Uterus (tissue), 4 donors: ENCODE results near the gene HPSE2. TPM values are rescaled to one million over a fixed set of nuclear protein-coding genes. Genes with fewer than 3 reads are reported as not detected.

ENCODE experiments used
- DNase-seq, 2 donors: peaks; one replicate each; pipeline ENCODE4 v3.0.0-alpha.2; 2019 to 2020
- H3K27ac ChIP-seq, 2 donors: fragments of 200-600 bp; sonication (generic); 1 replicate in 1 of 2; 2 replicates in 1 of 2; pipeline ENCODE4 v1.5.1; 2016 to 2018
- H3K27me3 ChIP-seq, 2 donors: fragments of 200-600 bp; sonication (generic); one replicate each; pipeline ENCODE4 v1.5.1; 2018 to 2019; ENCODE audit warnings: control low read depth in 1 of 2
- H3K36me3 ChIP-seq, 2 donors: fragments of 200-600 bp; sonication (generic); one replicate each; pipeline ENCODE4 v1.5.1; 2019; ENCODE audit warnings: control low read depth in 1 of 2
- H3K4me1 ChIP-seq, 2 donors: fragments of 200-600 bp; sonication (generic); one replicate each; pipeline ENCODE4 v1.5.1; 2018 to 2019; ENCODE audit warnings: control low read depth in 1 of 2
- H3K4me3 ChIP-seq, 2 donors: fragments of 200-600 bp; sonication (generic); 1 replicate in 1 of 2; 2 replicates in 1 of 2; pipeline ENCODE4 v1.5.1; 2018 to 2019; ENCODE audit warnings: mild to moderate bottlenecking in 1 of 2
- H3K9me3 ChIP-seq, 2 donors: fragments of 200-600 bp; sonication (generic); one replicate each; pipeline ENCODE4 v1.5.1; 2019; ENCODE audit warnings: control low read depth in 1 of 2
- POLR2A ChIP-seq, 2 donors: fragments of 450-650 bp; IDR thresholded peaks; one replicate each; pipeline ENCODE4 v1.6.1; 2016; ENCODE audit warnings: antibody characterized with exemption in 2 of 2, mild to moderate bottlenecking in 1 of 2, moderate library complexity in 1 of 2
- intact Hi-C: fragments of 100-400 bp; cut with DNase I; formaldehyde crosslinking; loops from one replicate; pipeline ENCODE4 v1.15.1; 2023; ENCODE audit warnings: low total_unique reads
- total RNA-seq, 4 donors: library from RNA; depleted of rRNA in 3 of 4; stranded (reverse); fragments of >200 nt in 3 of 4; gene quantifications; one replicate each; pipeline versions ENCODE4 v1.1.0 to v1.2.4, GENCODE V29; 2014 to 2023
- TF ChIP-seq, protein P1 (sequence below), 4 experiments: fragments of 200-600 bp in 2 of 4; fragments of 450-650 bp in 2 of 4; sonication (generic) in 2 of 4; IDR thresholded peaks; one replicate each; pipeline ENCODE4 v1.5.1; 2016 to 2019; ENCODE audit warnings: antibody characterized with exemption in 4 of 4, mild to moderate bottlenecking in 2 of 4, moderate library complexity in 1 of 4
- donor health status: DM: yes; HTN: yes; CAD: no.

HPSE2 gene
- total RNA-seq, 4 donors from 2014 or later = 7.0 to 13.6 (median 7.7) TPM; not detected in 1

DNA sequence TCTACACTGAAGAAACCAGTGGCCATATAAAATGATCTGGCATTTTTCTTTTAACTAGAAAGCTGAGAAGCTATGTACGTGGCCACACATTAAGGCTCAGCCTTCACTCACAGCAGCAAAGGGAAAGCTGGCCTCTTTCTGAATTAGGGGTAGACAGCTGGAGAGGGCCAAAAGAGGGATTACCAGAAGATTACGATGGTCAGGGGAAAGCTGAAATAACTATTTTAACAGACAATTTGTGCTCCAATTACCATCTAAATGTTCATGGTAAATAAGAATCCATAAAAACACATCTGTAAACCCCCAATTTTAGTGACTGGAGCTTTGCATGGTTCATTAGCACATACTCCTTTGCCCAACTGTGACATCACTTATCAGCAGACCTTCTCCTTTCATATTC is 314.3 kb downstream of the HPSE2 start:
- Histone ChIP-seq H3K27ac (no peak overlapping the region), H3K36me3 (no peaks in the 10 kb centered on the region), H3K4me3 (no peak overlapping the region), H3K9me3 (no peaks in the 10 kb centered on the region), H3K4me1 (no peaks in the 10 kb centered on the region), H3K27me3 (no peaks in the 10 kb centered on the region)
- TF ChIP-seq POLR2A (IDR thresholded peaks at IDR 0.05) = no peak
- TF ChIP-seq, protein P1, sequence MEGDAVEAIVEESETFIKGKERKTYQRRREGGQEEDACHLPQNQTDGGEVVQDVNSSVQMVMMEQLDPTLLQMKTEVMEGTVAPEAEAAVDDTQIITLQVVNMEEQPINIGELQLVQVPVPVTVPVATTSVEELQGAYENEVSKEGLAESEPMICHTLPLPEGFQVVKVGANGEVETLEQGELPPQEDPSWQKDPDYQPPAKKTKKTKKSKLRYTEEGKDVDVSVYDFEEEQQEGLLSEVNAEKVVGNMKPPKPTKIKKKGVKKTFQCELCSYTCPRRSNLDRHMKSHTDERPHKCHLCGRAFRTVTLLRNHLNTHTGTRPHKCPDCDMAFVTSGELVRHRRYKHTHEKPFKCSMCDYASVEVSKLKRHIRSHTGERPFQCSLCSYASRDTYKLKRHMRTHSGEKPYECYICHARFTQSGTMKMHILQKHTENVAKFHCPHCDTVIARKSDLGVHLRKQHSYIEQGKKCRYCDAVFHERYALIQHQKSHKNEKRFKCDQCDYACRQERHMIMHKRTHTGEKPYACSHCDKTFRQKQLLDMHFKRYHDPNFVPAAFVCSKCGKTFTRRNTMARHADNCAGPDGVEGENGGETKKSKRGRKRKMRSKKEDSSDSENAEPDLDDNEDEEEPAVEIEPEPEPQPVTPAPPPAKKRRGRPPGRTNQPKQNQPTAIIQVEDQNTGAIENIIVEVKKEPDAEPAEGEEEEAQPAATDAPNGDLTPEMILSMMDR (IDR thresholded peaks at IDR 0.05) = no peak
- DNase-seq = no peak
- intact Hi-C loops = no loop called here

DNA sequence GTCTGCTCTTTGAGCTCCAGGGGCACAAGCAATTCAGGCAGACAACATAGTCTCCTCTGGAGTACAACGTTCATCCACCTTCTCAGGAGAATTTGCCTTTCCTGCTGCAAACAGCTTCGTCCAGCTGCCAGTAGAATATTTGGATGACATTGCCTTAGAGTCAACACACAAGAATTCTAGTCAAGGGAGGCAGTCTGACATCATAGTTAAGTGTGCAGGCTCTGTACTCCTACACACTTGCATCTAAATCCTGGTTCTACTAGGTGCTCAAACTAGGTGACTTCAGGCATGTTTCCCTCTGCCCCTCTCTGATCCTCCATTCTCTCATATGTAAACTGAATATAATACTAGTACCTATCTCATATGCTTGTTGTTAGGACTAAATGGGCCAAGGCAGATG is 314.8 kb downstream of the HPSE2 start:
- TF ChIP-seq POLR2A (IDR thresholded peaks at IDR 0.05) = no peak
- TF ChIP-seq, protein P1 (IDR thresholded peaks at IDR 0.05) = no peak

DNA sequence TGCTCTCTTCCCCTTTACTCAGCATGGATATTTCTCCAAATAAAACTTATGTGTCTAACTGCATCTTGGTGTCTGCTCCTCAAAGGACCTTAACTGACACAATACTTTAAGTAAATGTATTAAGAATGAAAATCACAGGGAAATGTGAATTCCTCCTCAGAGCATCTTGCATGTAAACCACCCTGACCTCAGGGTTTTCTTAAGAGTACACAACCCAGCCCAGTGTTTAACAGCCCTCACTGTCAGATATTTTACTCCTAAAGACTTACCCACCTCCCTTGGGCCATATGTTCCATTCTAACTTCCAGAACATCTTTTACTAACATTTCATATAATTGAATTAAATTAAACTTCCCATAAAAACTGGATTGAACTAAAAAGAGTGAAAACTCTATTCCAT is 315.3 kb downstream of the HPSE2 start:
- Histone ChIP-seq H3K4me3 (no peak overlapping the region), H3K27ac (no peak overlapping the region), H3K4me1 (no peaks in the 10 kb centered on the region), H3K36me3 (no peaks in the 10 kb centered on the region), H3K9me3 (no peaks in the 10 kb centered on the region), H3K27me3 (no peaks in the 10 kb centered on the region)
- TF ChIP-seq, protein P1 (IDR thresholded peaks at IDR 0.05) = no peak
- TF ChIP-seq POLR2A (IDR thresholded peaks at IDR 0.05) = no peak
- intact Hi-C loops = no loop called here
- DNase-seq = no peak

More for the DNA sequence above, 314.8 kb downstream of the HPSE2 start:
- DNase-seq = no peak
- Histone ChIP-seq H3K4me3 (no peak overlapping the region), H3K27ac (no peak overlapping the region), H3K9me3 (no peaks in the 10 kb centered on the region), H3K36me3 (no peaks in the 10 kb centered on the region), H3K4me1 (no peaks in the 10 kb centered on the region), H3K27me3 (no peaks in the 10 kb centered on the region)
- intact Hi-C loops = no loop called here

DNA sequence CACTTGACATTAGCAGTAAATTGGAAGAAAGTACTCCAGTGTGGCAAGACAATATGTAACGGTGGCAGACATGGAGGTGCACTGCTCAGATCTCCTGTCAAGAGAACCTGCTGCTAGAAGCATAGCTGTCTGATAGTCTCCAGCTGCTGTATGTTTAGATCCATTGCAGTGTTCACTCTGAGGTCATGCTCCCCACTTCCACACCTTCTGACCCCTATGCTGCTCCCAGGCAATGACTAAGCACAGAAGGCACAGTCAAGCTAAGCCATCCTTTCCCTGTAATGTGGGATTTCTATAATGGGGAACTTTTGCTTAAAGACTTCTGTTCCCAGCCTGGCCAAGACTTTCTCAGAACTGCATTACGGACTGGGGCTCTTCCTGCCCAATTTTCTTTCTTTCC is 315.8 kb downstream of the HPSE2 start:
- TF ChIP-seq POLR2A (IDR thresholded peaks at IDR 0.05) = no peak
- TF ChIP-seq, protein P1 (IDR thresholded peaks at IDR 0.05) = no peak
- H3K27me3 ChIP-seq = no peaks in the 10 kb centered on the region
- no peak for DNase-seq
- H3K36me3 ChIP-seq = no peaks in the 10 kb centered on the region
- intact Hi-C loops = no loop called here
- no peaks in the 10 kb centered on the region for H3K9me3 ChIP-seq
- no peaks in the 10 kb centered on the region for H3K4me1 ChIP-seq
- H3K4me3 ChIP-seq = no peak overlapping the region
- no peak overlapping the region for H3K27ac ChIP-seq

DNA sequence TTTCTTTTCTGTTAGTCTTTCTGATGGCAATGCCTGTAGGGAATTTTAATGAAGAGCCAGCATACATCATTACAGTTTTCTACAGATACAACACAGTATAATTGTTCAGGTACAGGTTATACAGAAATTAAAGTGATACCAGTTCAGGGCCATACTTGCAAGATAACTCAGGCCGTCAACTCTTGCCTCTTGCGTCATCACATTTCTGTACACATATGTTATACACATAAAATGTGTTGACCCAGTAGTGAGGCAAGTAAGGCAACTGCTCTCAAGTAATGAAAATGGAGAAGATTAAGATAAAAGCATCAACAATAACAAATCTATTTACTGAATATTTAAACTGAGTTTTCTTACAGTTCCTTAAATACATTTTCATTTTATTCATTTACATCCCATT is 317.8 kb downstream of the HPSE2 start:
- no peaks in the 10 kb centered on the region for H3K4me1 ChIP-seq
- H3K4me3 ChIP-seq = no peak overlapping the region
- intact Hi-C loops = no loop called here
- TF ChIP-seq, protein P1 (IDR thresholded peaks at IDR 0.05) = no peak
- TF ChIP-seq POLR2A (IDR thresholded peaks at IDR 0.05) = no peak
- no peak overlapping the region for H3K27ac ChIP-seq
- no peaks in the 10 kb centered on the region for H3K27me3 ChIP-seq
- H3K9me3 ChIP-seq = no peaks in the 10 kb centered on the region
- H3K36me3 ChIP-seq = no peaks in the 10 kb centered on the region
- DNase-seq = no peak
